GM12878 (cell line): Measurements from ENCODE around the gene CDC25C. TPM values are rescaled to one million over a fixed set of nuclear protein-coding genes. Genes with fewer than 3 reads are reported as not detected.

Experiments used
- BCL11A ChIP-seq: IDR thresholded peaks from 2 replicates; pipeline ENCODE4 v1.6.1; 2011; ENCODE audit warnings: low read depth, low read length
- BCL3 ChIP-seq: IDR thresholded peaks from 2 replicates; pipeline ENCODE4 v1.6.1; 2011; ENCODE audit warnings: borderline replicate concordance, low read depth, mild to moderate bottlenecking, moderate library complexity, low read length; ENCODE audit not compliant: insufficient read depth, poor library complexity, severe bottlenecking
- BHLHE40 ChIP-seq, 2 experiments: fragments of 450-650 bp in 1 of 2; IDR thresholded peaks; 2 replicates each; pipeline ENCODE4 v1.6.1; 2011 to 2017; ENCODE audit warnings: low read depth in 2 of 2, borderline replicate concordance in 1 of 2, improper control_type of control experiment in 1 of 2, low read length in 1 of 2, mild to moderate bottlenecking in 1 of 2
- CREB1 ChIP-seq: IDR thresholded peaks from 2 replicates; pipeline ENCODE4 v1.6.1; 2012; ENCODE audit warnings: low read depth, mild to moderate bottlenecking, inconsistent platforms
- FOXK2 ChIP-seq: fragments of 450-650 bp; IDR thresholded peaks from 2 replicates; pipeline ENCODE4 v1.6.1; 2017; ENCODE audit warnings: mild to moderate bottlenecking, moderate library complexity
- HDAC2 ChIP-seq: fragments of 200-600 bp; sonication (generic); IDR thresholded peaks from 2 replicates; pipeline ENCODE4 v1.6.1; 2017
- MTA2 ChIP-seq: fragments of 450-650 bp; IDR thresholded peaks from 2 replicates; pipeline ENCODE4 v1.6.1; 2016; ENCODE audit warnings: low read depth, mild to moderate bottlenecking, moderate library complexity
- MYC ChIP-seq: IDR thresholded peaks from 2 replicates; pipeline ENCODE4 v1.6.1; 2011; ENCODE audit warnings: mild to moderate bottlenecking, low read length, moderate library complexity, inconsistent platforms; ENCODE audit not compliant: insufficient read depth, insufficient replicate concordance, insufficient read length, severe bottlenecking
- NBN ChIP-seq: fragments of 450-650 bp; IDR thresholded peaks from 2 replicates; pipeline ENCODE4 v1.6.1; 2016
- NFYB ChIP-seq: IDR thresholded peaks from 2 replicates; pipeline ENCODE4 v1.6.1; 2011; ENCODE audit warnings: low read depth, mild to moderate bottlenecking, low read length, improper control_type of control experiment, moderate library complexity; ENCODE audit not compliant: insufficient read depth
- NR2C1 ChIP-seq: fragments of 450-650 bp; IDR thresholded peaks from 2 replicates; pipeline ENCODE4 v1.6.1; 2017; ENCODE audit warnings: antibody characterized with exemption, mild to moderate bottlenecking, moderate library complexity
- NRF1 ChIP-seq: conservative IDR thresholded peaks from 2 replicates; pipeline ENCODE4 v1.6.1; 2011; ENCODE audit warnings: mild to moderate bottlenecking, low read depth, low read length, improper control_type of control experiment
- POLR2AphosphoS2 ChIP-seq: IDR thresholded peaks from 2 replicates; pipeline ENCODE4 v1.6.1; 2011; ENCODE audit warnings: low read depth, mild to moderate bottlenecking, low read length, improper control_type of control experiment, moderate library complexity
- POU2F2 ChIP-seq: IDR thresholded peaks from 3 replicates; pipeline ENCODE4 v1.6.1; 2011; ENCODE audit warnings: low read depth, mild to moderate bottlenecking, low read length, borderline replicate concordance
- RBBP5 ChIP-seq: fragments of 200-600 bp; sonication (generic); conservative IDR thresholded peaks from 2 replicates; pipeline ENCODE4 v1.6.1; 2016
- SMARCA5 ChIP-seq: fragments of 450-650 bp; IDR thresholded peaks from 2 replicates; pipeline ENCODE4 v1.6.1; 2017; ENCODE audit warnings: mild to moderate bottlenecking
- SMC3 ChIP-seq: IDR thresholded peaks from 2 replicates; pipeline ENCODE4 v1.6.1; 2011; ENCODE audit warnings: low read length, improper control_type of control experiment, borderline replicate concordance
- SP1 ChIP-seq: IDR thresholded peaks from one replicate; pipeline ENCODE4 v1.6.1; 2011; ENCODE audit warnings: low read depth, low read length
- STAT1 ChIP-seq: fragments of 450-650 bp; conservative IDR thresholded peaks from 2 replicates; pipeline ENCODE4 v1.6.1; 2014; ENCODE audit warnings: antibody characterized with exemption, mild to moderate bottlenecking
- ZBED1 ChIP-seq: IDR thresholded peaks from 2 replicates; pipeline ENCODE4 v1.6.1; 2016; ENCODE audit warnings: borderline replicate concordance
- ZBTB4 ChIP-seq: fragments of 450-650 bp; formaldehyde crosslinking; IDR thresholded peaks from 2 replicates; pipeline ENCODE4 v1.4.0; 2022; ENCODE audit warnings: mild to moderate bottlenecking, moderate library complexity
- ZBTB40 ChIP-seq: fragments of 450-650 bp; IDR thresholded peaks from 2 replicates; pipeline ENCODE4 v1.6.1; 2016; ENCODE audit warnings: mild to moderate bottlenecking, moderate library complexity, borderline replicate concordance
- polyA plus RNA-seq, 11 experiments: library from polyadenylated mRNA; depleted of rRNA in 4 of 11; unstranded in 6 of 11; stranded (reverse) in 5 of 11; fragments of >200 nt; fragmentation: Nextera tagmentation in 4 of 11; fragmentation: Illumina TruSeq in 1 of 11; extraction: Ambion mirVana in 4 of 11; extraction: Trizol in 1 of 11; gene quantifications; 1 replicate in 1 of 11; 2 replicates in 10 of 11; pipeline versions ENCODE4 v1.2.1 to v1.2.3, GENCODE V29; 2011 to 2016; ENCODE audit warnings: inconsistent platforms in 2 of 11, missing spikeins in 2 of 11, low read depth in 1 of 11
- total RNA-seq, 4 experiments: library from RNA; depleted of rRNA in 3 of 4; stranded (reverse); fragments of >200 nt in 3 of 4; fragmentation: Illumina TruSeq in 1 of 4; extraction: Trizol in 1 of 4; gene quantifications; 2 replicates each; pipeline versions ENCODE4 v1.2.1 to v1.2.3, GENCODE V29; 2013 to 2021

CDC25C gene
- total and polyA plus RNA-seq, 10 of the 15 experiments (the other 5 are each of a cell fraction or from before 2014, with no cell fraction given): 9.2 to 30.7 (median 14.9) TPM

- TF ChIP-seq ZBTB4 (CRISPR knock-in tag) (no peak), SP1 (peak; percentile 96), ZBED1 (no peak), NBN (no peak), HDAC2 (no peak), NFYB (peak; percentile 97), SMC3 (no peak), BCL3 (no peak), CREB1 (peak; percentile 67; the same call in 1 of the 2 replicates), POLR2AphosphoS2 (no peak), SMARCA5 (no peak), FOXK2 (peak; percentile 91), NR2C1 (no peak; the same call in 1 of the 2 replicates), MYC (no peak), POU2F2 (peak; percentile 31; the same call in 1 of the 3 replicates), STAT1 (no peak), BHLHE40 (IDR thresholded peaks at IDR 0.05; ENCODE audit: borderline replicate concordance in 1 of 2, low read depth in 2 of 2, low read length in 1 of 2) (no peak; a peak in 1 of 4 replicates), RBBP5 (no peak), NRF1 (0 out of 2 replicates have a peak, but pooled peaks have one; percentile 46), ZBTB40 (no peak; the same call in 1 of the 2 replicates), MTA2 (no peak), BCL11A (no peak)
These were observed at the start of gene CDC25C (continued) for GRCh38 chr5:138331449-138332368.
